Measurements from ENCODE around the gene PTPRCAP. TPM values are rescaled to one million over a fixed set of nuclear protein-coding genes. Genes with fewer than 3 reads are reported as not detected.
"Not testable (repeated sequence)": the region's sequence is repeated elsewhere in the genome, so short reads cannot be mapped to it uniquely, and the experiment has no call there.

PTPRCAP gene
- polyA plus RNA-seq (2013, experiment 1 of 2): 0.74 TPM
- polyA plus RNA-seq (2013, experiment 2 of 2): 1.1 TPM

DNA sequence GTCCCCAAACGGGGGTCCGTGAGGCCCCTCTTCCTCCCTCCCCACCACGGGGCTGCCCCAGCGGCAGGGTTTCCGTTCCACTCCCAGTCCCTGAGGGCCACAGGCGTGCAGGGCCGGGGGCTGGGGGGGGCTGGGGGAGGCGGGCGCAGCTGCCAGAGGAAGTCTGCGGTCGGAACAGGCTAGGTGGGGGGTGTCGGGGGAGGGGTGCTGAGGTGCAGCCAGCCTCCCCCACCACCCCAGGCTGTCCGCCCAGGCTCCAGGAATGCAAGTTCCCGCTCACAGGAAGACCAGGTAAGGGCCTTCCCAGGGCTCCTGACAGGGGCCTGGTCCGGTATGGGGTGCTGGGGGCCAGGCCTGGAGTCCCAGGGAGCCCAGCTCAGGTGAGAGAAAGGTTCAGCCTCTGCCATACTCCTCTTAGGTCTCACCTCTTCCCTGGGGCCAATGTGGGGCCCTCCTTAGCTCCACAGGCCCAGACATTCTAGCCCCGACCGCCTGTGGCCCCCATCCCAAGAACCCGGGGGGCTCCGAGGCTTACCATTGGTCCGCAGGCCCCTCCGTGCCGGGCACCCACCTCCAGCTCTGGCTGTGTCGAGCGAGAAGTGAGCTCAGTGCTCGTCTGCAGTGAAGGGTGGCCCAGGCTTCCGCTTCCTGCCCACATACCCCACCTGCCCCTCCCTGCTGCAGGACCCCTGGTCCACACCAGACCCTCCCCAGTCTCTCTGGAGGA, at the start of gene PTPRCAP:
PTPRCAP (minus strand) TSS at position 601 of the 727 bp plus-strand sequence; CDS start at position 538, 63 bp downstream.
- Histone ChIP-seq H3K4me1 (ENCODE audit: control insufficient read depth, low read depth, low read length) (peaks cover 2% of the 10 kb centered on the region), H3K4me3 (ENCODE audit: low read length) (no peak within 1 kb of the TSS), H4K8ac (ENCODE audit: low read depth, low read length) (no peak within 1 kb of the TSS), H4K5ac (ENCODE audit: low read length) (no peak within 1 kb of the TSS), H3K4me2 (ENCODE audit: low read length) (no peak within 1 kb of the TSS), H3K79me1 (ENCODE audit: low read length) (no peaks in the 10 kb centered on the region), H3K36me3 (ENCODE audit: control insufficient read depth, insufficient read depth, low read length) (peaks cover 2% of the 10 kb centered on the region), H3K79me2 (ENCODE audit: control insufficient read depth, insufficient read depth, low read length) (no peaks in the 10 kb centered on the region), H2BK120ac (ENCODE audit: low read depth, low read length) (no peak within 1 kb of the TSS), H3K9ac (ENCODE audit: low read length) (peak within 1 kb of the TSS; percentile 47), H3K23ac (ENCODE audit: low read length) (no peak within 1 kb of the TSS), H2BK5ac (ENCODE audit: low read length) (peak within 1 kb of the TSS; percentile 6), H3K27ac (ENCODE audit: low read depth, low read length) (peak within 1 kb of the TSS; percentile 75), H3K4ac (ENCODE audit: low read depth, low read length) (peak within 1 kb of the TSS; percentile 20), H2AK5ac (ENCODE audit: low read length) (no peak within 1 kb of the TSS), H3K27me3 (ENCODE audit: insufficient read depth, low read length, poor library complexity) (no peaks in the 10 kb centered on the region), H3K56ac (ENCODE audit: low read length) (peak within 1 kb of the TSS; percentile 77), H3K18ac (ENCODE audit: low read length) (peak within 1 kb of the TSS; percentile 29), H2BK15ac (replicated peaks; ENCODE audit: low read depth) (no peak within 1 kb of the TSS)
- no CpG with 5 or more reads among the region's 26 CpGs for WGBS (ENCODE audit: extremely low coverage, insufficient coverage, low lambda C conversion rate)
- DNase-seq: peak; percentile 71

DNA sequence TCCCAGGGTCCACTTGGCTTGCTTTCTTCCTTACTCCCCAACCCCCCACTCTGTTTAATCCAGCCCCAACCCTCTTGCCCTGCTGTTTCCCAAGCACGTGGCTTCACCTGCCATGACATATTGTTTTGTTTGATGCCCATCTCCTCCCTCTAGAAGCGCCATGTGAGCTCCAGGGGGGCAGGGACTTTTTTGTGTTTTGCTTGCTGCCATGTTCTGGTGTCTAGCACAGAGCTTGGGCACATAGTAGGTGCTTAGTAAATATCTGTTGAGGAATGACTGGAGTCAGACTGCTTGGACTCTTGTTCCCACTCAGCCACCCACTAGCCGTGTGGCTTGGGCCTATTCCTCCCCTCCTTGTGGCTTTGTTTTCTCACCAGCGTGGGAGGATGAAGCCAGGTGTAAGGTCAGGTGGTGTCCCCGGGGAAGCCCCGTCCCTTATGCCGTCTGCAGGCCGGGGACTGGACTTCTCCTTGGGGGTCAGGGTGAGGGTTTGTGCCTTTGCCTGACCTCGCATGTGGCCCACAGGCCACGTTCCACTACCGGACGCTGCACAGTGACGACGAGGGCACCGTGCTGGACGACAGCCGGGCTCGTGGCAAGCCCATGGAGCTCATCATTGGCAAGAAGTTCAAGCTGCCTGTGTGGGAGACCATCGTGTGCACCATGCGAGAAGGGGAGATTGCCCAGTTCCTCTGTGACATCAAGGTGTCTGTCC, 49.2 kb upstream of the PTPRCAP start:
- Histone ChIP-seq H2AK5ac (ENCODE audit: low read length) (no peak overlapping the region), H3K18ac (ENCODE audit: low read length) (no peak overlapping the region), H3K4ac (ENCODE audit: low read depth, low read length) (no peak overlapping the region), H3K79me1 (ENCODE audit: low read length) (peaks cover 1% of the 10 kb centered on the region), H3K27ac (ENCODE audit: low read depth, low read length) (no peak overlapping the region), H4K8ac (ENCODE audit: low read depth, low read length) (no peak overlapping the region), H4K5ac (ENCODE audit: low read length) (no peak overlapping the region), H3K36me3 (ENCODE audit: control insufficient read depth, insufficient read depth, low read length) (peaks cover 2% of the 10 kb centered on the region), H3K4me2 (ENCODE audit: low read length) (no peak overlapping the region), H2BK5ac (ENCODE audit: low read length) (no peak overlapping the region), H3K4me1 (ENCODE audit: control insufficient read depth, low read depth, low read length) (no peaks in the 10 kb centered on the region), H3K56ac (ENCODE audit: low read length) (no peak overlapping the region), H2BK120ac (ENCODE audit: low read depth, low read length) (no peak overlapping the region), H3K27me3 (ENCODE audit: insufficient read depth, low read length, poor library complexity) (no peaks in the 10 kb centered on the region), H3K4me3 (ENCODE audit: low read length) (no peak overlapping the region), H2BK15ac (replicated peaks; ENCODE audit: low read depth) (no peak overlapping the region), H3K23ac (ENCODE audit: low read length) (no peak overlapping the region), H3K9ac (ENCODE audit: low read length) (no peak overlapping the region), H3K79me2 (ENCODE audit: control insufficient read depth, insufficient read depth, low read length) (no peaks in the 10 kb centered on the region)
- WGBS (ENCODE audit: extremely low coverage, insufficient coverage, low lambda C conversion rate): no CpG with 5 or more reads among the region's 20 CpGs
- no peak for DNase-seq

- no CpG with 5 or more reads among the region's 7 CpGs for WGBS (ENCODE audit: extremely low coverage, insufficient coverage, low lambda C conversion rate)
- not testable (repeated sequence) for H3K56ac ChIP-seq (ENCODE audit: low read length); H3K4me1 ChIP-seq (ENCODE audit: control insufficient read depth, low read depth, low read length); H4K8ac ChIP-seq (ENCODE audit: low read depth, low read length); H2AK5ac ChIP-seq (ENCODE audit: low read length); H3K4me3 ChIP-seq (ENCODE audit: low read length); H3K18ac ChIP-seq (ENCODE audit: low read length); H2BK15ac ChIP-seq (replicated peaks; ENCODE audit: low read depth); H3K79me1 ChIP-seq (ENCODE audit: low read length); H3K4ac ChIP-seq (ENCODE audit: low read depth, low read length); H3K36me3 ChIP-seq (ENCODE audit: control insufficient read depth, insufficient read depth, low read length); H3K23ac ChIP-seq (ENCODE audit: low read length); H3K79me2 ChIP-seq (ENCODE audit: control insufficient read depth, insufficient read depth, low read length); H3K4me2 ChIP-seq (ENCODE audit: low read length); H4K5ac ChIP-seq (ENCODE audit: low read length); H3K9ac ChIP-seq (ENCODE audit: low read length); H3K27ac ChIP-seq (ENCODE audit: low read depth, low read length); H3K27me3 ChIP-seq (ENCODE audit: insufficient read depth, low read length, poor library complexity); H2BK5ac ChIP-seq (ENCODE audit: low read length); H2BK120ac ChIP-seq (ENCODE audit: low read depth, low read length)
- DNase-seq: peak; percentile 53
These were observed 48.4 kb upstream of the PTPRCAP start for GRCh38 chr11:67485873-67486361.

DNA sequence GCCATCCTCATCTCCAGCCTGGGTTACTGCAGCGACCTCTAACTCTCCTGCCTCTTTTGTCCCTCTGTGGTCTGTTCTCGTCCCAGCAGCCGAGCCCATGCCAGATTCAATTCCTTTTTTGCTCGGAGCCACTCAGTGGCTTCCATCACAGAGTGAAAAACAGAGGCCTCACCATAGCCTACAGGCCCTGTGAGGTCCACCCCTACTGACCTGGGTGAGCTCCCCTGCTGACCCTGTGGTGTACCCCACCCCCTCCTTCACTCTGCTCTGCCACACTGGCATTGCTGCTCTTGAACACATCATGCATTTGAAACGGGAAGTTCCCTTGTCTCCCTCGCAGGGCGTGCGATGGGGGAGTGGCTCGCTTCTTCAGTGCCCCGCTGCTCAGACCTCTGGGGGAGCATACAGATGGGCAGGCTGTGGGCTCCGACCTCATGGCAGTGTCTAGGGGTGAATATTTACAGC, 47.4 kb upstream of the PTPRCAP start:
- Histone ChIP-seq H3K36me3 (ENCODE audit: control insufficient read depth, insufficient read depth, low read length) (no peaks in the 10 kb centered on the region), H3K4ac (ENCODE audit: low read depth, low read length) (no peak overlapping the region), H3K79me1 (ENCODE audit: low read length) (peaks cover 1% of the 10 kb centered on the region), H2BK5ac (ENCODE audit: low read length) (no peak overlapping the region), H3K56ac (ENCODE audit: low read length) (no peak overlapping the region), H2AK5ac (ENCODE audit: low read length) (no peak overlapping the region), H3K23ac (ENCODE audit: low read length) (no peak overlapping the region), H4K5ac (ENCODE audit: low read length) (no peak overlapping the region), H3K27me3 (ENCODE audit: insufficient read depth, low read length, poor library complexity) (no peaks in the 10 kb centered on the region), H3K9ac (ENCODE audit: low read length) (no peak overlapping the region), H3K79me2 (ENCODE audit: control insufficient read depth, insufficient read depth, low read length) (no peaks in the 10 kb centered on the region), H3K4me1 (ENCODE audit: control insufficient read depth, low read depth, low read length) (no peaks in the 10 kb centered on the region), H2BK120ac (ENCODE audit: low read depth, low read length) (no peak overlapping the region), H4K8ac (ENCODE audit: low read depth, low read length) (no peak overlapping the region), H3K18ac (ENCODE audit: low read length) (no peak overlapping the region), H3K4me2 (ENCODE audit: low read length) (no peak overlapping the region), H2BK15ac (replicated peaks; ENCODE audit: low read depth) (no peak overlapping the region), H3K4me3 (ENCODE audit: low read length) (no peak overlapping the region), H3K27ac (ENCODE audit: low read depth, low read length) (no peak overlapping the region)
- no peak for DNase-seq
- no CpG with 5 or more reads among the region's 11 CpGs for WGBS (ENCODE audit: extremely low coverage, insufficient coverage, low lambda C conversion rate)

GRCh38 chr11:67483831-67484665, 46.6 kb upstream of the PTPRCAP start:
- Histone ChIP-seq H3K36me3 (ENCODE audit: control insufficient read depth, insufficient read depth, low read length) (no peaks in the 10 kb centered on the region), H3K4ac (ENCODE audit: low read depth, low read length) (no peak overlapping the region), H3K79me2 (ENCODE audit: control insufficient read depth, insufficient read depth, low read length) (no peaks in the 10 kb centered on the region), H3K56ac (ENCODE audit: low read length) (no peak overlapping the region), H4K8ac (ENCODE audit: low read depth, low read length) (no peak overlapping the region), H2BK15ac (replicated peaks; ENCODE audit: low read depth) (no peak overlapping the region), H2AK5ac (ENCODE audit: low read length) (no peak overlapping the region), H3K4me3 (ENCODE audit: low read length) (no peak overlapping the region), H3K4me1 (ENCODE audit: control insufficient read depth, low read depth, low read length) (no peaks in the 10 kb centered on the region), H3K27ac (ENCODE audit: low read depth, low read length) (no peak overlapping the region), H4K5ac (ENCODE audit: low read length) (no peak overlapping the region), H3K4me2 (ENCODE audit: low read length) (no peak overlapping the region), H3K18ac (ENCODE audit: low read length) (no peak overlapping the region), H3K79me1 (ENCODE audit: low read length) (peaks cover 1% of the 10 kb centered on the region), H2BK120ac (ENCODE audit: low read depth, low read length) (no peak overlapping the region), H3K27me3 (ENCODE audit: insufficient read depth, low read length, poor library complexity) (no peaks in the 10 kb centered on the region), H3K23ac (ENCODE audit: low read length) (no peak overlapping the region), H2BK5ac (ENCODE audit: low read length) (no peak overlapping the region), H3K9ac (ENCODE audit: low read length) (no peak overlapping the region)
- no CpG with 5 or more reads among the region's 16 CpGs for WGBS (ENCODE audit: extremely low coverage, insufficient coverage, low lambda C conversion rate)
- no peak for DNase-seq
